ENCODE results near the gene UBE2N. TPM values are rescaled to one million over a fixed set of nuclear protein-coding genes. Genes with fewer than 3 reads are reported as not detected.
"Not testable (repeated sequence)": the region's sequence is repeated elsewhere in the genome, so short reads cannot be mapped to it uniquely, and the experiment has no call there.

Gene UBE2N
- total RNA-seq, 2 experiments from 2014 or later, result 157 to 189 TPM

DNA sequence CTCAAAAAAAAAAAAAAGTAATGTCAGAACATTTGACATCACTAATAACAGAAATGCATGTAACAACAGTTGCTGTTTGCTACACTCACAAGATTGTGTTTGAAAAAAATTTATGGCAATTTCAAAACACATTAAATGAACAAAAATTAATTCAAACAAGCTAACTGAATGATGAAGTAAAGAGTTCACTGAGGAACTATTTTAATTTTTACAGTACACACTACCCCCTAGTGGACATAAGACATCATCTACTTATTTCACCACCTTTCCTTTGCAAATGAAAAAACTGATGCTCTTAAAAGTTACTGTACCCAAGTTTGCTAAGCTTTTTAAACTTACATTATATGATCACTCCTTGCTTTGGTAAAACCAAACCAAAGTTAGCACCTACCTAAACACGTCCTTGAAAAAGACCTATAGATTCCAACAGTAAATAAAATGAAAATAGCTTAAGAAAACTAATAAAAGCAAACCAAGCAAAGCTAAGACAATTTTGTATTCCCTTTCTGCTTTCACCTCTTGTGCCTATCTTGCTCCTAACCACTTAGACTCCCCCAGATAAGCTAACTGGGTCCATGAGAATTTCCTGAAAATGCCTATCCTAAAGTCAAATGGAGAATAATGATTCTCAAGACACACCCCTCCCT lies 22.2 kb downstream of the UBE2N start:
- peaks cover 77% of the 10 kb centered on the region for H3K4me1 Mint-ChIP-seq
- H3K27ac Mint-ChIP-seq, result no peak overlapping the region
- ChIA-PET POLR2A (interaction anchor here (0.7 kb wide), 1 partner anchor 39 kb away, joined by 6 read pairs; no protein-coding TSS in a partner anchor), CTCF (interaction anchor here (0.6 to 1.9 kb wide), 14 partner anchors 8 to 682 kb away, joined by 3 to 10 read pairs (median 4); no protein-coding TSS in a partner anchor)
- H3K9me3 Mint-ChIP-seq, result peaks cover under 1% of the 10 kb centered on the region
- H3K4me3 Mint-ChIP-seq, result no peak overlapping the region
- DNase-seq, result no peak
- H3K36me3 Mint-ChIP-seq (ENCODE audit: low read depth), result peaks cover 14% of the 10 kb centered on the region
- no peaks in the 10 kb centered on the region for H3K27me3 Mint-ChIP-seq

DNA sequence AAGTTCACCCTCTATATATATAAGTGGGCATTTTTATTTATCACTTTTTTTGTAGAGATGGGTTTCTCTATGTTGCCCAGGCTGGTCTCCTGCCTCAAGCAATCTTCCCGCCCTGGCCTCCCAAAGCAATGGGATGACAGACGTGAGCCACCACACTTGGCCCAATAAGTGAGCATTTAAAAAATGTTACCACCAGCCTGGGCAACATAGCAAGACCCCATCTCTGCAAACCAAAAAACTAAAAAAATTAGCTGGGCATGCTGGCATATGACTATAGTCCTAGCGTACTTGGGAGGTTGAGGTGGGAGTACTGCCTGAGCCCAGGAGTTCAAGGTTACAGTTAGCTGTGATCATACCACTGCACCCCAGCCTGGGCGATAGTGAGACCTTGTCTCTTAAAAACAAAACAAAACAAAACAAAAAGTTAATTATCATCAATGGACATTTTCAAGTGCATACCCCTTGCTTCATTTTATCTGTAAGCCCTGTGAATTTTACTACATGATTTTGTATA lies 23.7 kb downstream of the UBE2N start:
- H3K36me3 Mint-ChIP-seq (ENCODE audit: low read depth), result peaks cover 21% of the 10 kb centered on the region
- H3K9me3 Mint-ChIP-seq, result peaks cover 5% of the 10 kb centered on the region
- DNase-seq, result no peak
- no peaks in the 10 kb centered on the region for H3K27me3 Mint-ChIP-seq
- no peak overlapping the region for H3K27ac Mint-ChIP-seq
- peaks cover 78% of the 10 kb centered on the region for H3K4me1 Mint-ChIP-seq
- ChIA-PET POLR2A (no interaction called here), CTCF (interaction anchor here (0.9 to 1.6 kb wide), 2 partner anchors 13 kb away, joined by 3 to 4 read pairs; no protein-coding TSS in a partner anchor)
- H3K4me3 Mint-ChIP-seq, result no peak overlapping the region

DNA sequence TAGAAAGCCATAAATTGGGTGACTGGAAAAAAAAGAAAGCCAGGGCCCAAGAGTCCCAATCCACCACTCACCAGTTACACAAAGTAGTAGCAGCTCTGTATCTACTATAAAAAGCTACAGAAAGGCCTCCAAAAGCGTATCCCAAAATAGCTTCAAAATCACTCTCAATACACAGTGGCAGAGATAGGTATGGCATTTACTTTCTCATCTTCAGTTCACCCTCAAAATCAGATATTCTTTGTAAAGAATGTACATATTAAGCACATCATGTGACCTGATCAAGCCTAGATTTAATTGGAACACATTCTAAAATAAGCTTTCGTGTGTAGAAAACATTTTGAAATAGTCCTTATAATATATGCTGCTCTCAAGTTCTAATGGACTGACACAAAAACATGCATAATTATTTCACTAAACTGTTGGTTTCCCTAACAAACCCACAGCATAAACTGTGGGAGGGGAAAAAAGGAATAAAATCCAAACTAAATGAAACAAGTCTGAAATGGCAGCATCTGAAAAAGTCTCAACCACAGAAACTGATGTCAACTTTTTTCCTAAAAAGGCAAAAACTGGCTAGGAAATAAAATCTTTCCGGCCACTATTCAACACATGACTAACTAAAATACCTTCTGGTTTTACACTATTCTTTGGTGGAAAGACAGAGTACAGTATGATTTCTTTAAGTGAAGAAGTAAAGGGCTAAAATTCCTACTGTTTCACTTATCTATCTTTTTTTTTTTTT lies 25.9 kb downstream of the UBE2N start:
- H3K4me3 Mint-ChIP-seq, result peak overlapping the region; percentile 12
- peaks cover 31% of the 10 kb centered on the region for H3K36me3 Mint-ChIP-seq (ENCODE audit: low read depth)
- DNase-seq, result no peak
- peaks cover 82% of the 10 kb centered on the region for H3K4me1 Mint-ChIP-seq
- H3K27ac Mint-ChIP-seq, result peak overlapping the region; percentile 65
- no peaks in the 10 kb centered on the region for H3K27me3 Mint-ChIP-seq
- peaks cover 6% of the 10 kb centered on the region for H3K9me3 Mint-ChIP-seq
- CTCF ChIA-PET, result interaction anchor here (0.5 to 1.3 kb wide), 7 partner anchors 10 to 661 kb away, joined by 3 to 5 read pairs (median 3); no protein-coding TSS in a partner anchor
- POLR2A ChIA-PET, result no interaction called here

DNA sequence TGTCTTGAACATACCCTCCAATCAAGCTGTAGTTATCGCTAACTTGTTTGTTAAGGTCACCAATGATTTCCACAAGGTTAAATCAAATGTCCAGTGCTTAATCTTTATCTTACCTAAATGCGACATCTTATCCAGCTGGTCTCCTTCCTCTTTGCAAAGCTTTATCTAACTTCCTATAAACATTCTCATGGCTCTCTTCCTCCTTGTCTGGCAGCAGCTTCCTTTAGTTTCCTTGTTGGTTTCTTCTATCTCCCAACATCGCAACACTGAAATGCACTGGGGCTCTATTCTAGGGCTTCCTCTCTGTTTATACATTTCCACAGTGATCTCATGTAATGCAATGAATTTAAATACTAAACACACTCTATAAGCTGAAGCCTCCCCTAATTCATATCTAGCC lies 28.7 kb downstream of the UBE2N start:
- POLR2A ChIA-PET, result no interaction called here
- Mint-ChIP-seq H3K36me3 (ENCODE audit: low read depth) (peaks cover 54% of the 10 kb centered on the region), H3K9me3 (peaks cover 6% of the 10 kb centered on the region), H3K27me3 (no peaks in the 10 kb centered on the region), H3K4me3 (no peak overlapping the region), H3K27ac (no peak overlapping the region), H3K4me1 (peaks cover 77% of the 10 kb centered on the region)
- DNase-seq, result no peak
- CTCF ChIA-PET, result interaction anchor here (0.5 to 1.1 kb wide), 3 partner anchors 8 to 507 kb away, joined by 3 to 4 read pairs (median 4); no protein-coding TSS in a partner anchor

DNA sequence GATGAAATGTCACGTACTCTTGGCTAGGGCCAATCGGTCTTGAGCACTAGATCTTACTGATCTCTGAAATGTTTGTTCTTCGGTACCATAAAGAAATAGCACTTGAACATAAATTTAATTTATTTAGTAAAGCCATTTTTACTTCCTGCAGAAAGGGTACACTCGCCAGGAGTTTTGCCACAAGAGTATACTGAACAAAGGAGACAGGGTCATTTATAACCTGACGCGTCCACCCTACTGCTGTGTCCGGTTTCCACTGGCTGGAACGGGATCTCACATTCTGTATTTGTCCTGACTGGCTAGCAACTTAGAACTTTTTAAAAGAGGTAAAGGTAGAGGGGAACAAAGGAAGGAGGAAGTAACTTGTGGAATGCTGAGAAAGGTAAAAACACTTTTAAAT lies 29.4 kb downstream of the UBE2N start:
- DNase-seq, H3K4me3 Mint-ChIP-seq, H3K27me3 Mint-ChIP-seq, POLR2A ChIA-PET, H3K9me3 Mint-ChIP-seq, H3K27ac Mint-ChIP-seq: not testable (repeated sequence)
- peaks cover 73% of the 10 kb centered on the region for H3K4me1 Mint-ChIP-seq
- CTCF ChIA-PET, result interaction anchor here (0.6 to 1.1 kb wide), 2 partner anchors 8 to 507 kb away, joined by 3 to 4 read pairs; no protein-coding TSS in a partner anchor
- peaks cover 56% of the 10 kb centered on the region for H3K36me3 Mint-ChIP-seq (ENCODE audit: low read depth)

DNA sequence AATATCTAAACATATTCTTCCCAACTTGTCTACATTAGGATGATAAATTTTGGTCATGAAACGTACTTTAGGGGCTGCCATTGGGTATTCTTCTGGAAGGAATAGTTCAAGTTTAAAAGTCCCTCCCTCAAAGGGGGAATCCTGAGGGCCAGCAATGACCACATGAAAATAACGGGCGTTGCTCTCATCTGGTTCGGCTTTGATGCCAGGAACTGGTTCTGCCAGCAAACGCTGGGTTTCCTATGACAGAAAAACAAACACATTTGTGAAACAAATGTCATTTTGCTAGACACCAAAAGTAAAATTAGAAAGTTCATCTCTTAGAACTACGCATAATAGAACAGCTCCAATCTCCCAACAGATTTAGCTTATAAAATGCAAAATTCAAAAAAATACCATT lies 30.7 kb downstream of the UBE2N start:
- H3K9me3 Mint-ChIP-seq, H3K4me3 Mint-ChIP-seq, POLR2A ChIA-PET, H3K27me3 Mint-ChIP-seq, DNase-seq: not testable (repeated sequence)
- CTCF ChIA-PET, result interaction anchor here (0.5 to 1.0 kb wide), 2 partner anchors 9 to 444 kb away, joined by 3 to 4 read pairs; no protein-coding TSS in a partner anchor
- peaks cover 60% of the 10 kb centered on the region for H3K4me1 Mint-ChIP-seq
- H3K27ac Mint-ChIP-seq, result peak overlapping the region; percentile 52
- H3K36me3 Mint-ChIP-seq (ENCODE audit: low read depth), result peaks cover 67% of the 10 kb centered on the region

DNA sequence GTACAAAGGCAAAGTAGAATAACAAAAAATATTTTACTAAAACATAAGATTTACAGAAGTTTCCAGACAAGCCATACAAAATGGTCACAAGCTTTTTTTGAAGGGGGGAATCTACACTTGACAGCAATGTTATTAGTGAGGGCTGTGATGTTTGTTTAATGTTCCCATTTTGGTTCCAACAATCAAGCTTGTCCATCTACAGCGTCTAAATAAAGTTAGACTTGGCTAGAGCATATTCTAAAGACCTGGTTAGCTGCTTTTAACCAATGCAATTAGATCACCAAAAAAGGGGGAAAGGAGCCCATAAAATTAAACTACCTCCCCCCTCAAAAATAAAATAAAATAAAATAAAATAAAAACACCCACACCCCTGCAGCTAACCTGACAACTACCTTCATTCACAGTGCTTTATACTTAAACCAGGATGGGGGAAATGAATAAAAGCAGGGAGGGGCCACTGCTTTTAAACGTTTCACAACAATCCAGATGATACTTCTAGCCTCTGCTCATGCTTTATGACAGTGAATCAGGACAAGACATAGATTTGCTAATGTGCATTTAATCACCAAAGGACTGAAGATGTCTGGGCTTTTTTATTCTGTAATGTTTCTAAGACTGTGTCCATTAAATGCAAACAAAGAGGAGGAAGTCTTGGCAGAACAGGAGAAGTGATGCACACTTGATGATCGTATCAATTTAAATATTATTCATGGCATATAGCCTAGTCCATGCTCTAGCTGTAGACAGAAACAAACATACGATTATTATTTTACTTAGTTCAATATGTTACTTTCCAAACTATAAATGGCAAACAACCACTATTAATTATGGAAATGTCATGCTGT lies 32.2 kb downstream of the UBE2N start:
- H3K27ac Mint-ChIP-seq, H3K4me3 Mint-ChIP-seq, H3K27me3 Mint-ChIP-seq, DNase-seq, H3K9me3 Mint-ChIP-seq, POLR2A ChIA-PET: not testable (repeated sequence)
- CTCF ChIA-PET, result interaction anchor here (0.6 to 1.5 kb wide), 2 partner anchors 10 to 12 kb away, joined by 4 to 5 read pairs; no protein-coding TSS in a partner anchor
- Mint-ChIP-seq H3K4me1 (peaks cover 46% of the 10 kb centered on the region), H3K36me3 (ENCODE audit: low read depth) (peaks cover 67% of the 10 kb centered on the region)

DNA sequence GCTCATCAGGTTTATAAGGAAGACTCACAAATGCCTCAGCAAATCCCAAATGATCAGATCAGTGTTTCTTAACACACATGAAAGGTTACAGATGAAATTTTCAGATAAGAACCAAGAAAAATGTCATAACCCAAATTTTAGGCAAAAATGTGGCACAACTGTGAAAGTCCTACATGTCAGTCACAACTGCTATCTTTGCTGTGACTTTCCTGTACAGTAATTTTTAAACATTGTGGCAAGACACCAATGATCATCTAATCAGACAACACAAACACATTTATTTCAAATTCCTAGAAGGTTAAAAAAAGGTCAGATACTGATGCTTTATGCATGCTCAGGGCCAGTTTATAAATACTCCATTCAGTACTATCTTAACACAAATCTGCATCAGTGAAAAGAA lies 32.9 kb downstream of the UBE2N start:
- peak overlapping the region; percentile 41 for H3K27ac Mint-ChIP-seq
- peaks cover 71% of the 10 kb centered on the region for H3K36me3 Mint-ChIP-seq (ENCODE audit: low read depth)
- DNase-seq, result no peak
- peaks cover 3% of the 10 kb centered on the region for H3K9me3 Mint-ChIP-seq
- H3K27me3 Mint-ChIP-seq, result no peaks in the 10 kb centered on the region
- no peak overlapping the region for H3K4me3 Mint-ChIP-seq
- ChIA-PET CTCF (interaction anchor here (1.2 kb wide), 1 partner anchor 11 kb away, joined by 4 read pairs; no protein-coding TSS in a partner anchor), POLR2A (no interaction called here)
- H3K4me1 Mint-ChIP-seq, result peaks cover 44% of the 10 kb centered on the region

DNA sequence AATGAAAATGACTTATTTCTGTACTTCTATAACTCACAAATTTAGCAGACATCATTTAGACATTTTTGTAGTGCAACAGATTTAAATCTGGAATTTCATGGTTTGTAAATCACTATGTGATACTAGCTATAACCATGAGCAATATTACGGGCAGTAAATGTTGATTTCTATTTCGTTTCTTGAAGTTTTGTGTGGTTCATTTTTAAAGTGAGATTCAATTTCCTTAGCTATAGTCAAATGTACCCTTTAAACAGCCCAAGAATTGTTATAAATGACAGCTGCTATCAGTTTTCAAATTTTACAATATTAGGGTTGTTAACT lies 33.8 kb downstream of the UBE2N start:
- peaks cover 70% of the 10 kb centered on the region for H3K36me3 Mint-ChIP-seq (ENCODE audit: low read depth)
- CTCF ChIA-PET, result interaction anchor here (0.9 to 1.2 kb wide), 2 partner anchors 12 to 264 kb away, joined by 3 to 4 read pairs; no protein-coding TSS in a partner anchor
- H3K27me3 Mint-ChIP-seq, result no peaks in the 10 kb centered on the region

DNA sequence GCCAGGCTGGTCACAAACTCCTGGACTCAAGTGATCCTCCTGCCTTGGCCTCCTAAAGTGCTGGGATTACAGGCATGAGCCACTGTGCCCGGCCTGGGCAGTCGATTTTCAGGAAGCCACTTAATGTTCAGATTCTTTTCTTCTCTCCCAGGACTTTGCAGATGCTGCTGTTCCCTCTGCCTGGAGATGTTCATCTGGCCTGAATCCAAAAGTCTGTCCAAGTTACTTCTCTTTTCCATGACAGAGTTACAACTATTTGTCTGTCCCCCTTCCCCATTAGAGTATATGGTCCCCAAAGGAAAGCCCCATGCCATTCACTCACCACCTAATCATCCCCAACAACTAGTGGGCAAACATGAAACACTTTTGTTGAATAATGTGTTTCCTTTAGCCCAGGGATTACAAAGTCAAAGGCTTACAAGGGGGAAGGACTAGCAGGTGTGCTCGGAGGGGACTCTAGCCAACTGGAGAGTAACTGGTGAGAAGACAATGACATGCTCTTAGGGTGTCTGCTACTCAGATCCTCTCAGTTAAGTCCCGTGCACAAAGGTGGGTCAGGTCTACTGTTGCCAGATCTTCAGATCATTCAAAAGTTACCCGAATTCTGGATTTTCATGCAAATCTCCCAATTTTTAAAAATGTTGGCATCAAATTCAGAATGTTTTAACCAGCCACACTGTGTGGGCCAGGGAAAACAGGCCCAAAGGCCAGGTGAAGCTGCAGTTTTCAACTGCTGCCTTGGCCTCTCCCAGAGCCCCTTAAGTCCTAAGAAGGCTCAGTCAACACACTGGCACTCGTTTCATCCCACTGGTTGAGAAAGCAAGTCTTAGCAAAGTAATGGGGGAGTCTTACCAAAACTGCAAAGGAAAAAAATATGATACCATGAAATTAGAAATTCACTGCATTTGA lies 34.4 kb downstream of the UBE2N start:
- no peaks in the 10 kb centered on the region for H3K27me3 Mint-ChIP-seq
- H3K27ac Mint-ChIP-seq, result no peak overlapping the region
- ChIA-PET CTCF (interaction anchor here (0.9 to 1.2 kb wide), 2 partner anchors 12 to 263 kb away, joined by 3 to 4 read pairs; no protein-coding TSS in a partner anchor), POLR2A (no interaction called here)
- no peak for DNase-seq
- H3K9me3 Mint-ChIP-seq, result no peaks in the 10 kb centered on the region
- H3K4me3 Mint-ChIP-seq, result no peak overlapping the region
- H3K4me1 Mint-ChIP-seq, result peaks cover 34% of the 10 kb centered on the region
- H3K36me3 Mint-ChIP-seq (ENCODE audit: low read depth), result peaks cover 70% of the 10 kb centered on the region

More for the DNA sequence above, 33.8 kb downstream of the UBE2N start:
- no peak for DNase-seq
- Mint-ChIP-seq H3K4me1 (peaks cover 35% of the 10 kb centered on the region), H3K9me3 (no peaks in the 10 kb centered on the region), H3K4me3 (no peak overlapping the region), H3K27ac (no peak overlapping the region)
- POLR2A ChIA-PET, result no interaction called here

DNA sequence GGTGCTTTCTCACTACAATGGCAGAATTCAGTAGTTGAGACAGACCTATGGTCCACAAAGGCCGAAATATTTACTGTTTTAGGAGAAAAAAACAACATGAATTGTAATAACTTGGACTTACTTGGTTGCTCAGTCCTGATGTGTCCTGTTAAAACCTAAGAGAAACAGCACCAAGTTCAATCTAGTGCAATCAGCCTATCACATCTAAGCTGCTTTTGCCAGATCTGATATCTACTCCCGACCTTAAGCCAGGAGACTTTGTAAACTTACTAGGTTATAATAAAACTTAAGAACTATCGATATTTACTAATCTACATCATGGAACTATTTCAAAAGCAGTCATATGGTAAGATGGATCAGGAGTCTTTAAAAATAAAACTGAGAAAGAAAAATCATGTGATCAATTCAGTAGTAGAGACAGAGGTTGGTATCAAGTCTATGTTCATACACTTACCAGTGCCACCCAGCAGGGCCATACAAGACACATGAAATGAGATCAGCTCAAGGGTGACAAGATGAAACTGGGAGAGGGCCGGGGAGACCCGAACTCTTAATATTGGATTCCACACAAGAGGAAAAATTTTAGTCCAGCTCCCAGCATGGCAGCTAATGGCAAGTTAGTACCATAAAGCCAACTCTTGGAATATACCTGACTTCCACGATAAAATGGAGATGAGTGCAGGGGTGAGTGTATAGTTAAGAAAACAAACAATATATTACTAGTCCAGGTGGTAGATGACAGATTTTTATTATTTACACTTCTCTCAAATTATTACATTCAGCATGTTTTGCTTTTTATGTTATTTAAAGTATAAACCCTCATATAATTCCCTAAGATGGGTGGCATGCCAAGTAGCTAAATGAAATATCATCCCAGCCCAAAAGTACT lies 36.5 kb downstream of the UBE2N start:
- Mint-ChIP-seq H3K4me1 (peaks cover 18% of the 10 kb centered on the region), H3K27ac (no peak overlapping the region), H3K9me3 (no peaks in the 10 kb centered on the region), H3K36me3 (ENCODE audit: low read depth) (peaks cover 57% of the 10 kb centered on the region), H3K4me3 (no peak overlapping the region), H3K27me3 (no peaks in the 10 kb centered on the region)
- CTCF ChIA-PET, result interaction anchor here (0.6 to 1.4 kb wide), 6 partner anchors 8 to 596 kb away, joined by 3 to 4 read pairs (median 4); no protein-coding TSS in a partner anchor
- POLR2A ChIA-PET, result no interaction called here
- no peak for DNase-seq

Measured in activated CD4-positive, alpha-beta T cell treated with anti-CD3 and anti-CD28 coated beads, Interleukin-2, amount 10 ng/mL, durations not matched to agents 7 days and 5 days (primary cell).